K562 (cell line): ENCODE measurements around the gene SHROOM3.

ENCODE experiments used
- CHD1 ChIP-seq: fragments of 200-600 bp; sonication (generic); IDR thresholded peaks from one replicate; pipeline ENCODE4 v1.6.1; 2012; ENCODE audit warnings: mild to moderate bottlenecking, moderate library complexity, low read length, inconsistent platforms
- ZNF274 ChIP-seq: IDR thresholded peaks from 2 replicates; pipeline ENCODE4 v1.6.1; 2011; ENCODE audit warnings: low read depth, mild to moderate bottlenecking, low read length, moderate library complexity, borderline replicate concordance
- ZNF717 ChIP-seq: fragments of 250-450 bp; sonication (Bioruptor Pico); IDR thresholded peaks from 2 replicates; pipeline ENCODE4 v1.5.0; 2021

DNA sequence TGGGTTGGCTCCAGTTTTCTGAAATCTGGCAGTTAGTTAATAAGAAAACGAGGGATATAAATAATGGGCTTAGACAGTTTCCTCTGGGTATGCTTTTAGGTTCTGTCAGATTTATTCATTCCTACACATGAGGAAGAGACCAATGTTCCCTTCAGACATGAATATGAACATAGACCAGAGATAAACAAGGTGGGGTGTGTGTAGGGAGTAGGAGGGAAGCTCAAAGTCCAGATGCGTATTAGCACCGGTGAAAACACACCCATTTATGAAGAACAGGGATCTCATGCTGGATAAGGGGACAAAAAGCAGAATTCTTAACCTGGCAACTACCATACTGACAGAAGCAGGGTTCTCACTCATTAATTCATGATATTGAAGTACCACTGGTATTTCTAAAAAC, 240.0 kb downstream of the SHROOM3 start:
- no peak for TF ChIP-seq ZNF717 (CRISPR knock-in tag)
- TF ChIP-seq CHD1 = no peak
- no peak for TF ChIP-seq ZNF274
